ENCODE measurements around the gene HIPK1. TPM values are rescaled to one million over a fixed set of nuclear protein-coding genes. Genes with fewer than 3 reads are reported as not detected.

HIPK1 gene
- total RNA-seq, 1 experiment from 2014 or later, result 11.3 TPM

Other genes starting within 250 kb of the HIPK1 start
- 15.5 and 27.1 TPM in 2 replicates for gene PHTF1, start 169.8 kb upstream of the HIPK1 start, total RNA-seq (2014; rRNA removed; shearing (Covaris generic))
- gene RSBN1, start 116.8 kb upstream of the HIPK1 start, total RNA-seq (2014; rRNA removed; shearing (Covaris generic)), result 7.4 and 13.6 TPM in 2 replicates
- not detected in 2 replicates for gene PTPN22, start 57.6 kb upstream of the HIPK1 start, total RNA-seq (2014; rRNA removed; shearing (Covaris generic))
- 0.64 TPM in 1 of 2 replicates, not detected in the other for gene BCL2L15, start 41.7 kb upstream of the HIPK1 start, total RNA-seq (2014; rRNA removed; shearing (Covaris generic))
- 4.1 and 5.6 TPM in 2 replicates for gene AP4B1, start 24.5 kb upstream of the HIPK1 start, total RNA-seq (2014; rRNA removed; shearing (Covaris generic))
- gene DCLRE1B, start 24.0 kb upstream of the HIPK1 start, total RNA-seq (2014; rRNA removed; shearing (Covaris generic)), result 12.3 and 13.1 TPM in 2 replicates
- 0.31 and 0.49 TPM in 2 replicates for gene OLFML3, start 50.1 kb downstream of the HIPK1 start, total RNA-seq (2014; rRNA removed; shearing (Covaris generic))
- gene SYT6, start 224.5 kb downstream of the HIPK1 start, total RNA-seq (2014; rRNA removed; shearing (Covaris generic)), result not detected in 2 replicates

Measured in G401 (cell line).